ENCODE measurements around the gene GTPBP8. TPM values are rescaled to one million over a fixed set of nuclear protein-coding genes. Genes with fewer than 3 reads are reported as not detected.

The GTPBP8 gene
- 27.6 TPM for total RNA-seq
- long read RNA-seq, transcript GTPBP8-203 (6 exons, 1,360 nt) = major isoform, 9 of 15 reads
- long read RNA-seq, partial matches to known transcripts = 0 of 15 reads
- long read RNA-seq, other reads (novel, unspliced or antisense) = 3 of 15 reads

DNA sequence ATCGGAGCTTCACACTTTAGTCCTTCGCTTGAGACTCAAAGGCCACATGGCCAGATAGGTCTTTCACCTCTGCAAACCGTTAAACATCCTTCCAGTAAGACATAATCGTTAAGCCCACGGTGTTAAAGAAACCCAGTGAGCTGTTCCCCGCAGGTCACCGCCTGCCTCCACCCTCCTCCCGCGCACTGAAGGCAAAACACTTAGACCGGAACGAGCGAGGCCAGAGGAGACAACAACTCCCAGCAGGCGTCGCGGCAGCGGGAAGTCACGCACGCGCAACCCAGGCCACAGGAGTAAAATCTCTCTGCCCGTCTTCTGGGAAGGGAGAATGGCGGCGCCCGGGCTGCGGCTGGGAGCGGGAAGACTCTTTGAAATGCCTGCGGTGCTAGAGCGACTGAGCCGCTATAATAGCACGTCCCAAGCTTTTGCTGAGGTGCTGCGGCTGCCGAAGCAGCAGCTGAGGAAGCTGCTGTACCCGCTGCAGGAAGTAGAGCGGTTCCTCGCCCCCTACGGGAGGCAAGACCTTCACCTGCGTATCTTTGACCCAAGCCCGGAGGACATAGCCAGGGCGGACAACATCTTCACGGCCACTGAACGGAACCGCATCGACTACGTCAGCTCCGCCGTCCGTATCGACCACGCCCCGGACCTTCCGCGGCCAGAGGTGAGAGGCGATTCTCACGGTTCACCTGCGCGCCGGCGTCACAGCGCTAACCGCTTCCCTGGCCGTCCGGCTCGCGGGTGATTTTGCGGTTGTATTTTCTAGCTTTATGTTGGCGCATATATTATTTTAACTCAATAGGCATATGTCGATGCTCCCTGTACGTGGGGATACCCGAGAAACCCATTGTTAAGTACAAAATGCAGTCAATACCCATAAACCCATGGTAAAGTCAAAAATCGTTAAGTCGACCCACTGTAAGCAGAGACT lies at the start of gene GTPBP8:
Gene GTPBP8 (plus strand): TSS at position 313 of the 931 bp plus-strand sequence. CDS start 16 bp downstream, at position 329.
- intact Hi-C loops (cut with DNase I) = loop anchor here (10.0 kb wide), 1 partner anchor 426 kb away; the partner anchor contains the start of genes ATG3 and SLC35A5
- DNase-seq (ENCODE audit: missing footprints) = peak; percentile 97
- ATAC-seq = peak; percentile 99

DNA sequence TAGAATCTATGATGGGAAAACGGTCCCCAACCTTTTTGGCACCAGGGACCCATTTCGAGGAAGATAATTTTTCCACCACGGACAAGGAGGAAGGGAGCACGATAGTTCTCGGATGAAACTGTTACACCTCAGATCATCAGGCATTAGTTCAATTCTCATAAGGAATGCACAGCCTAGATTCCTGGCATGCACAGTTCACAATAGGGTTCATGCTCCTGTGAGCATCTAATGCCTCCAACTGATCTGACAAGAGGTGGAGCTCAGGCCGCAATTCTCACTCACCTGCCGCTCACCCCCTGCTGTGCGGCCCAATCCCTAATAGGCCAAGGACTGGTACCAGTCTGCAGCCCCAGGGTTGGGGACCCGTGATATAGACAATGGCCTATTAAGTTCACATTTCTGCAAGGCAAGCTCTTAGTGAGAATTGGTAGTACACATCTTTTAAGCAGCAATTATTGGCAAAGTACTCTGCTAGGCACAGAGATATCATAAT lies 42.4 kb upstream of the GTPBP8 start:
- intact Hi-C loops (cut with DNase I) = no loop called here
- no peak for DNase-seq (ENCODE audit: missing footprints)
- ATAC-seq = no peak

DNA sequence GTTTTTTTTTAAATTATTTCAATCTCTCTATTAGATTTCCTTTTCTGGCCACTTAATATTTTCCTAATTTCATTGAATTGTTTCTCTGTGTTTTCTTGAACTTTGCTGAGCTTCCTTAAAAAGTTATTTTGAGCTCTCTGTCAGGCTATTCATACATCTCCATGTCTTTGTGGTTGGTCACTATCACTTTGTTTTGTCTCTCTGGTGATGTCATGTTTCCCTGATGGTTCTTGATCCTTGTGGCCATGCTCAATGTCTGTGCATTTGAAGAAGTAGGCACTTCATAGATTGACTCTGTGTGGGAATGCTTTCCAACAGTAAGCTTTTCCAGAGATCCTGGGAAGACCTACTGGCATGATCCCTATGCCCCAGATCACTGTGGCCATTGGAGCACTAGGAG lies 34.4 kb upstream of the GTPBP8 start:
- intact Hi-C loops (cut with DNase I) = no loop called here
- ATAC-seq (no peak), DNase-seq (ENCODE audit: missing footprints) (no peak)

DNA sequence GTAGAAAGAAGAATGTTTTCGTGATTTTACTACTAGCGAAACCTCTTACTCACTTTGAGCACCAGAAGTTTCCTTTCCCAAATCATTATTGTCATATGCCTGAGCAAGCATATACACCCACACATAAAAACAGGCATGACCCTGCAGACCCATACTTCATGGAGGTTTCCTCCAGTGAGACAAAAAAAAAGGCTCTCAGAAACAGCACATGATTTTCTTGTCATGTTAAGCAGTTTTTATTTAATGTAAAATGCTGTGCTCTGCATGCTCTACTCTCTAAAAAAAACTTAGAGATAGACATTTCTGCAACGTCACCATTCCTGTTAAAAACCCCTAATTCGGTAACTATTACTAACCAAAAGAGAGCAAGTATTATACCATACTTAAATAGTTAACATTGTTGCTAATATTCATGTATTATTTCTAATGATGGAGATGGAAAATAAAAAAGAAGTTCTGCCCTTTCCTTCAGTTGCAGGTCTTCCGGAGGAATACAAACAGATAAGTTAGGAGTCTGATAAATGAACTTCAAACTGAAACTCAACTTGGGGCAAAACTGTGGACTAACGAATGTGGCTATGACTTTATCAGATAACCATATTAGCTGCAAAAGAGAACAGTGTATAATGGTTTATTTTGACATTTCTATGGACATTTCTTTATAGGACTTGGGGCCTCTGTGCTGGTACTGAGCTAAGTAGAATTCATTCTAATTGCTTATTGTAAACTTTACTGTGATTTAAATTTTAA lies 31.8 kb upstream of the GTPBP8 start:
- DNase-seq (ENCODE audit: missing footprints) (no peak), ATAC-seq (no peak)
- intact Hi-C loops (cut with DNase I) = no loop called here

DNA sequence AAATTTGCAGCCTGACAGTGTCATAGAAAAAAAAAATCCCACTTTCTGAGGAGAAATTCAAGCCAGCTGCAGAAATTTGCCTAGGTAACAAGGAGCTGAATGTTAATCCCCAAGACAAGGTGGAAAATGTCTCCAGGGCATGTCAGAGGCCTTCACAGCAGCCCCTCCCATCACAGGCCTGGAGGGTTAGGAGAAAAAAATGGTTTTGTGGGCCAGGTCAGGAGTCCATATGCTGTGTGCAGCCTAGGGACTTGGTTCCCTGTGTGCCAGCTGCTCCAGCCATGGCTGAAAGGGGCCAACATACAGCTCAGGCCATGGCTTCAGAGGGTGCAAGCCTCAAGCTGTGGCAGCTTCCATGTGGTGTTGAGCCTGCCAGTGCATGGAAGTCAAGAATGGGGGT lies 27.1 kb upstream of the GTPBP8 start:
- intact Hi-C loops (cut with DNase I) = no loop called here
- DNase-seq (ENCODE audit: missing footprints) (no peak), ATAC-seq (no peak)

DNA sequence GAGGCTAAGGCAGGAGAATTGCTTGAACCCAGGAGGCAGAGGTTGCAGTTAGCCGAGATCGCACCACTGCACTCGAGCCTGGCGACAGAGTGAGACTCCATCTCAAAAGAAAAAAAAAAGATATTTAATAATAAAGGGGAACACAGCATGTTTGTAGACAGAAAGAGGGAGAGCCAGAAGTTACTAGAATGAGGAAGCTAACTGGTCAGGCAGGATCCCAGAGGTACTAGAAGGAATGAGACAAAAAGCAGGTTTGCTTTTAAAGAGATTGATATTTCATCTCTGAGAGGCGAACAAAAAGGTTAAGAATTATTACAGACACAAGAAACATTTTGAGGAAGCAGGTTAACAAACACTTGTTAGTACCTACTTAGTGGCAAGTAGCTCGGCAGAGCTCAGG lies 25.1 kb upstream of the GTPBP8 start:
- intact Hi-C loops (cut with DNase I) = no loop called here
- no peak for DNase-seq (ENCODE audit: missing footprints)
- ATAC-seq = no peak

DNA sequence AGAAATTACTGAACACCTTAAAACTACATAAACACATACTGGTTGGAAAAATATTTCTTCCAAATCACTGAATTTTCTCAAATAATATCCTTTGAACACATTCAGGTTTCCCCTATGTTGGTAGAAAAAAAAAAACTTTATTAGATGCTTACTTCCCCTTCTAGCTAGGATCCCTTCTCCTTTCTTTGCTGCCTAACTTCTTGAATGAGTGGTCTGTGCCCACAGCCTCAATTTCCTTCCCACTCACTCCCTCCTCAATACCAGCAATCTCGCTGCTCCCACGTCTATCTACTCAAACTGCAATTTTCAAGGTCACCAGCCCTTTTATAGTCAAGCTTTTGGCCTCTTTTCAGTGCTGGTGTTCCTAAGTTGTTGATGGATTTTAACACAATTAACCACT lies 24.2 kb upstream of the GTPBP8 start:
- DNase-seq (ENCODE audit: missing footprints) = no peak
- intact Hi-C loops (cut with DNase I) = no loop called here
- no peak for ATAC-seq

DNA sequence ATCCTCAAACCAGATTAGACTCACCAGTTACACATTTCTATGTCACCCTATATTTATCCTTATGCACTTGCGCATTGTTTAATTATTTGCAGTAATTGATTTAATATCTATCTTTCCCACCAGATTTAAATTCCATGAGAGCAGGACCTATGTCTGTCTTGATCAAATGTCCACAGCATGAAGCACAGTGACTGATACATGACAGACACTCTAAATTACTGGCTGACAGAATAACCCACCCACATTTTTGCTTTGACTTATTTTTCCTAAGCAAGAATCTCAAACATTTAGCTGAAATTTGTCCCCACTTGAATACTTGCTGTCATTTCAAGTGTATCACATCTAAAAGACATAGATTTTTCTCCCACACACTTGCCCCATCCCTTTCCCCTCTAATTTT lies 23.4 kb upstream of the GTPBP8 start:
- ATAC-seq = no peak
- DNase-seq (ENCODE audit: missing footprints) = no peak
- intact Hi-C loops (cut with DNase I) = no loop called here

DNA sequence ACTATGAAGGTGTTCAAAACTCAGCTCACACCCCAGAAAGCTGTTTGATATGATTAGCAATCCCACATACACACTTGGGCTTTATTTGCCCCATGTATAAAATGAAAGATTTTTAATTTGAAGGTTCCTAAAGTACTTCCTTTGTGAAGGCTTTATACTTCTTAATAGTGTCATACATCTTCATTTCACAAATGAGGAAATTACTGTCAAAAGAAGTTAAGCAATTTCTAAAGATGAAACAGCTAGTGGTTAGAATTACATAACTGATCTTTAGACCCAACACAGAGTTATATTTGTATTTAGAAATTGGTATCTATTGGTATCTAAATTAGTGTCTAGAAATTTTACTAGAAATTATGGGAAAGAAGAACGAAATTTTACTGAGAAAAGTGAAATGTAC lies 23.0 kb upstream of the GTPBP8 start:
- no peak for DNase-seq (ENCODE audit: missing footprints)
- intact Hi-C loops (cut with DNase I) = no loop called here
- no peak for ATAC-seq

DNA sequence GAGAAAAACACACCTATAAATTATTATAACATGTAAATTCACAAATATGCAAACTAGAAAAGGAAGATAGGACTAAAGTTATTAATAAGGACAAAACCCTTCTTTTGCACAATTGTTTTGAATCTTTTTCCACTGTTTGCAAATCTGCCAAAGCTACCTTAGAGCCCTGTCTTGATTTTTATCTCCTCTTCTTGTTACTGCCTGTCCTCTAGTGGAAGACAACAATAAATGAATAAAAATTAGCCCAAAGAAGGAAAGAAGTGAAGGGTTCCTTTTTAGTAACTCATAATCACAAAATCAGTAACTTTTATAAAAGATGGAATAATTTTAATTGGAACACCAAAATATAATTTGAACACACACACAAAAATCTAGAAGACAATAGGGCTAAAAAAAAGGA lies 18.6 kb upstream of the GTPBP8 start:
- intact Hi-C loops (cut with DNase I) = loop anchor here (10.0 kb wide), 1 partner anchor 237 kb away; no protein-coding TSS in a partner anchor
- DNase-seq (ENCODE audit: missing footprints) = no peak
- no peak for ATAC-seq

DNA sequence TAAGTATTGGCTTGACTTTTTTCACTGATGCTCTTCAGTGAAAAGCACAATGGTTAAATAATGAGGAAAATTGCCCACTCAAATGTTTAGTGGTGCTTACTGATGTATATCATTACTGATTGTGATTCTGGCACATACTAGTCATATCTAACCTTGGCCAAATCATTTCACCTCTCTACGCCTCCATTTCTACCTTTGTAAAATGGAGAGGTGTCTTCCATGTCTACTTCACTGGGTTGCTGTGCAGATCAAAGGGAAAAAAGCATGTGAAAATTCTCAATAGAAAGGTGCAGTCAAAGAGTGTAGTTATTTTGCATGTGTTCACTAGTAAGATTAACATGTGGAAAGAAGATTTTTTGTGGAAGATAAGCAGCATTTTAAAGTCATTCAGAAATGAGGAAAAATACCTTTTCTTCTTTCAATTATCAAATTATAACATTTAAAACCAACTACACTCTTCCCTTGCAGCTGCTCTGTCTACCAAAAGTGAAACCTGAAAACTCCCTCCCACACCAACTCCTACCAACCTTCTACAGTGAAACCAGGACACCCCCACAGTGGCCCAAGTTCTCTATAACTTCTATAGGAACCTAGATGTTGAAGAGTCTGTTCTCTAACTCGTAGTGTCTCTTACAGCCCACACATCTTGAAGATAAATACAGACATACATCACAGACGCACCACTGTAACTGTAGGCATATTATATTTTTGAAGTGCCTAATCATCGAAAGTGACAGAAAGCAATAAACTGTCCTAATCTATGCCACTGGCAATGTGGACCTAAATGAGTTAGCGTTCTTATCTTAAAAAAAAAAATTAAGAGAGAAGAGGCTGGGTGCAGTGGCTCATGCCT lies 17.2 kb upstream of the GTPBP8 start:
- ATAC-seq (no peak), DNase-seq (ENCODE audit: missing footprints) (no peak)
- intact Hi-C loops (cut with DNase I) = loop anchor here (10.0 kb wide), 1 partner anchor 239 kb away; no protein-coding TSS in a partner anchor

DNA sequence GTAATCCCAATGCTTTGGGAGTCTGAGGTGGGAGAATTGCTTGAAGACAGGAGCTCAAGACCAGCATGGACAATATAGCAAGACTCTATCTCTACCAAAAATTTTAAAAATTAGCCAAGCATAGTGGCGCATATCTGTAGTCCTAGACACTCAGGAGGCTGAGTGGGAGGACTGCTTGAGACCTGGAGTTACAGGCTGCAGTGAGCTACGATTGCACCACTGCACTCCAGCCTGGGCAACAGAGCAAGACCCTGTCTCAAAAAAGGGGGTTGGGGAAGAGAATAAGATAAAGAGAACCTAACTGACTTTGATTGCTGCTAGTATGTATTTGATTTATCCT lies 16.6 kb upstream of the GTPBP8 start:
- ATAC-seq (no peak), DNase-seq (ENCODE audit: missing footprints) (no peak)
- intact Hi-C loops (cut with DNase I) = loop anchor here (10.0 kb wide), 1 partner anchor 239 kb away; no protein-coding TSS in a partner anchor

DNA sequence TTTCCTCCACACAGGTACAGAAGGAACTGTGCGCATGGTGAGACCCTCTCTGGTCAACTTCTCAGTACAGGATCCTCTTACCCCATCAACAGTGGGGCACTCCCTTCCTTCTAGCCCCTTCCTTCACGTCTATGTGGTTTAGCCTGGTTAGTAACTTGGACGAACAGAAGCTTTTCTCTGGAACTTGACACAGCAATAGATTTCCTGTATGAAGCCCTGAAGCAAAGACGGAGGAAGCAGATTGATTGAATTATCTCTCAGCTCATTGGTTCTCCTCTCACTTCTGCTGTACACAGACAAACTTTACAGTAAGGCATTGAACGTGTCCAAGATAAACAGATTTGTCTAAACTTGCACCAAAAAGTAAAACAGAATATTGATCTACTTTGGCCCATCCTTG lies 15.9 kb upstream of the GTPBP8 start, which contains the start of gene CD200R1:
Gene CD200R1 (minus strand): TSS at position 210 of the 400 bp plus-strand sequence. CDS start 246 bp downstream, outside the sequence.
- DNase-seq (ENCODE audit: missing footprints) (no peak), ATAC-seq (peak; percentile 39)
- intact Hi-C loops (cut with DNase I) = loop anchor here (10.0 kb wide), 1 partner anchor 240 kb away; no protein-coding TSS in a partner anchor

DNA sequence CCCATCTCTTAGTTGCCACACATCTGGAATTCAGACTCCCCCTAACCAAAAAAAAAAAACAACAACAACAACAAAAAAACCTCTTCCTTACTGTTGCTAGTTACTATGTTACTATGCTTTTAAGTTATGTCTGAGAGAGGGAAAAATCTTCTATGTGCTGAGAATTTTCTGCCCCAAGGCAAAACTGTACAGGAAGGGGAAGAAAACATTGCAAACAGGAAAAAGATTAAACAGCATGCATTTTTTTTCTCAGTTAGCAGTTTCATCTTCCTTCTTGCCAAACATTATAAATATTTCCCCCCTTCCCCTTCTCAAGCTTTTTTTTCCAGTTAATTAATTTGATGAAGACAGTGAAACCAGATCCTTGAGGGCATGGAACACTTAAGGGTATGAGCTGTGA lies 14.8 kb upstream of the GTPBP8 start:
- no peak for DNase-seq (ENCODE audit: missing footprints)
- intact Hi-C loops (cut with DNase I) = loop anchor here (10.0 kb wide), 1 partner anchor 241 kb away; no protein-coding TSS in a partner anchor
- ATAC-seq = no peak

DNA sequence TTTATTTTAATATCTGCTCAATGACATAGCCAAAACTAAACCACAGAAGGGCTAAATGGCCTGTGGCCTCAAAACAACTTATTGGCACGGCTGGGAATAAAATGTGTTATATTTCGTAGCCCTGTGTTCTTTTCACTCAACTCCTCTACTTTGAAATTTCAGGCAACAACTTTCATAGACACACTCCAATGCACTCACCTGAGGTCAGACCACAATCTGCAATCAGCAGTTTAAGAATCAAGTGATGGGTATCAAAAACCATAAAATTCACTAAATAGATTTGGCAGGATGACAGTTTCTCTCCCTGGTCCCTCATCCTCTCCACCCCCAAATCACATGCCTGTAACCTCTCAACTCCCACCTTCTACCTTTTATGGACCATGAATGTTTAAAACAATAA lies 13.8 kb upstream of the GTPBP8 start:
- intact Hi-C loops (cut with DNase I) = loop anchor here (10.0 kb wide), 1 partner anchor 242 kb away; no protein-coding TSS in a partner anchor
- ATAC-seq (no peak), DNase-seq (ENCODE audit: missing footprints) (no peak)

DNA sequence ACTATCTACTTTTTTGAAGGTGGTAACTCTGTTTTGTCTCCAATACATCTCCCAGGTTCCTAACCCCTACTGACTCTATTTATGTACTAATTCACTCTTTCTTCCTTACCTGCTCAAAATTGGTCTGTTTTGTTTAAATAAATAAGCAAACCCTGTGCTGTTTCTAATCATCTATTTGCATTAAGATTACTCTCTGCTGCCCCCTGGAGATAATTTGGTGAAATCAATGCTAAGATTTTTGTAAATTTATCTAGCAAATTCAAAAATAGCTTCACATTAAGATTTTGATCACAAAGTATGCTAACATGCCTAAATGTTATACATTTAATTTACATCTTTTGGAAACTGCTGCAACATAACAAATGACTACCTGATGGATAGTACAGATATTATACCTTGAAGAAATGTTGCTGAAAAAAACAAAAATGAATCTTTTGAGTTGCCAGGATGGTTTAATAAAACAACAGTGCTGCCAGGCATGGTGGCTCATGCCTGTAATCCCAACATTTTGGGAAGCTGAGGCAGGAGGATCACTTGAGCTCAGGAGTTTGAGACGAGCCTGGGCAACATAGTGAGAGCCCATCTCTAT lies 11.4 kb upstream of the GTPBP8 start:
- ATAC-seq (no peak), DNase-seq (ENCODE audit: missing footprints) (no peak)
- intact Hi-C loops (cut with DNase I) = loop anchor here (1.0 to 10.0 kb wide), 2 partner anchors 245 to 336 kb away; no protein-coding TSS in a partner anchor

DNA sequence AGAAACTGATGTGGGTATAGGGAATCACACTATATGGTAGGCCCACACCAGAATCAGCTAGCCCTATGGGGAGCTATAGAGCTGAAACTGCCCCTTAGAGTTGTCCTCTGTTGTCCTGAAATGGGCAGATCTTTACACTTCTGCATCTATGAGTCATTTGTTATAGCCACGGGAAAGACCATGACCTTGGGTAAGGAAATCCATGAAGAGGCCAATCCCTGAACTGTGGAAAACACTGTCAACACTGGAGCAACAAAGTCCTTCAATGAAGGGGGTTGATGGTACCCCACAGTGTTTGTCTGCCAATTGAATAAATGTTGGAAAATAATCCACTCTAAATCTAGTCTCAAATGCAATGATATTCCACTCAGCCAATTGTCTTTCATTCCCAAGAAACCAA lies 10.7 kb upstream of the GTPBP8 start:
- no peak for DNase-seq (ENCODE audit: missing footprints)
- intact Hi-C loops (cut with DNase I) = no loop called here
- ATAC-seq = no peak

DNA sequence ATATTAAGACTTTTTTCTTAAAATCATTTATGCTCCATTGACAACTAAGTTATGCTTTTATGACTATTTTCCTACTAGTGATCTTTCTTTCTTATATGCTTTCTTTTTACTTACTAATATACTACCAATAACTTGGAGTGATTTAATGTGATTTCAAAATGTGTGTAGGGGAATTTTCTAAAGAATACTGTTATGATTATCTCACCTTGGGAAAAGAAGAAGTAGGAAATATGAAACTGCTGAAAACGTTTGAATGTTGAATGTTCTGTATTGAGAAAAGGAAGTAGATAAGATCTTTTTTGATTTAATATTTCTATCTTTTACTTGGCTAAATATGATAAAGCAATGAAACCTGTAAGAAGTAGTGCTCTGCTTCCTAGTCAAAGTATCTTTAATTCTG lies 8.1 kb upstream of the GTPBP8 start:
- no peak for DNase-seq (ENCODE audit: missing footprints)
- intact Hi-C loops (cut with DNase I) = loop anchor here (2.0 kb wide), 1 partner anchor 400 kb away; no protein-coding TSS in a partner anchor

More for the DNA sequence above, 8.1 kb upstream of the GTPBP8 start:
- no peak for ATAC-seq

Data from Right ventricle myocardium inferior (tissue), 1 donor.